ENCODE data around the gene TNXB. TPM values are rescaled to one million over a fixed set of nuclear protein-coding genes. Genes with fewer than 3 reads are reported as not detected.

The TNXB gene
- total RNA-seq, 1 experiment from 2014 or later: 3.3 TPM

DNA sequence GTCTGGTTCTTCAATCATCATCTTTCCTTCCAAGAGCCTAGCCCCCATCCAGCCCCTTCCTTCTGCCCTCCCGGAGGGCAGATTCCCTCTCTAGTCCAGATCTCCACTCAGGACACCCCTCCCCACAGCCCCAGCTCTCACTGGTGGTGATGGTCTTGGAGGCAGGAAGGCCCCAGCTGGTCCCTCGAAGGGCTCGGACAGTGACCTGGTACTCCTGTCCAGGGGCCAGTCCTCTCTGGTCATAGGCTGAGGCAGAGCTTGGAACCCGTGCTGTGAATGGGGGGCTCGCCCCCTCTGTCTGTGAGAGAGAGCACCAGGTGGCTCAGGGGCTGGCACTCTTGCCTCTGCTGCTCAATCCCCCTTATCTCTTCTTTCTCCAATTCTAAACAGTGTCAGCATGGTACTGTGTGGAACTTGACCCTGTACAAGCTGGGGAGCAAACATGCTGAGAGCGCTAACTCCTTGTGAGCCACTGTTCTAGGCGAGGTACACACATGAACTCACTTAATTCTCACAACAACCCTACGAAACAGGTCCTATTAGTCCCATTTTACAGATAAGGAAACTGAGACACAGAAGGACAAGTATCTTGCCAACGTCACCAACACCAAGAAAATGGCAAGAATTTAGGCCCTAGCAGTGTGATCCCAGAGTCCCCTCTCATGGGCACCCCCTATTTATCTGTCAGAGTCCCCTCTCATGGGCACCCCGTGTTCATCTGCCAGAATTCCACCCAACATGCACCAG is 19.9 kb downstream of the TNXB start:
- no peaks in the 10 kb centered on the region for H3K27me3 ChIP-seq
- DNase-seq: no peak
- no peaks in the 10 kb centered on the region for H3K36me3 ChIP-seq
- H3K27ac ChIP-seq: no peak overlapping the region
- no peaks in the 10 kb centered on the region for H3K4me1 ChIP-seq
- H3K9me3 ChIP-seq (replicated peaks): no peaks in the 10 kb centered on the region
- no peak overlapping the region for H3K4me3 ChIP-seq

DNA sequence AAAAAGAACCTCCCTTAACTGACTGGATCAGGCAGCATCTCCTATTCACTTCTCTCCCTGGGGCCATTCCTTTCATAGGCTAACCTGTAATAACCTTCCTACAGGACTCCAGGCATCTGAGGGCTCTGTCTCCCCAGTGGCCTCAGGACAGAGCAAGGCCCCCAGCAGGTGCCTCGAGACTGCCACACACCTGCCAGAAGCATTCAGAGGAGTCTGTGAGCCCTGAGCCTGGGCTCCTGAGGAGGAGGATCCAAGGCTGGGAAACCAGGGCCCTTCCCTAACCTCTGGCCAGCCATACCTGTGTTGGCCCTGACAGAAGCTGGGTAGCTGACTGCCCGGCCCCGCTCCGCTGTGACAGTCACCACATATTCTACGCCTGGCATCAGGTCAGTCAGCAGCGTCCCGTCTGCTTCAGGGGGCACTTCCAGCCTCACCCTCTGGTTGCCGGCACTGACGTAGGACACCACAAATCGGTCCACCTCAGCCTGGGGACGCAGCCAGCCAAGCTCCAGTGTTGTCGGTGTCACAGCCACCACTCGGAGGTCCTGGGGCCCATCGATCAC is 20.6 kb downstream of the TNXB start:
- H3K4me1 ChIP-seq: no peaks in the 10 kb centered on the region
- H3K4me3 ChIP-seq: no peak overlapping the region
- no peaks in the 10 kb centered on the region for H3K36me3 ChIP-seq
- H3K27ac ChIP-seq: no peak overlapping the region
- no peaks in the 10 kb centered on the region for H3K27me3 ChIP-seq
- no peaks in the 10 kb centered on the region for H3K9me3 ChIP-seq (replicated peaks)
- DNase-seq: no peak

DNA sequence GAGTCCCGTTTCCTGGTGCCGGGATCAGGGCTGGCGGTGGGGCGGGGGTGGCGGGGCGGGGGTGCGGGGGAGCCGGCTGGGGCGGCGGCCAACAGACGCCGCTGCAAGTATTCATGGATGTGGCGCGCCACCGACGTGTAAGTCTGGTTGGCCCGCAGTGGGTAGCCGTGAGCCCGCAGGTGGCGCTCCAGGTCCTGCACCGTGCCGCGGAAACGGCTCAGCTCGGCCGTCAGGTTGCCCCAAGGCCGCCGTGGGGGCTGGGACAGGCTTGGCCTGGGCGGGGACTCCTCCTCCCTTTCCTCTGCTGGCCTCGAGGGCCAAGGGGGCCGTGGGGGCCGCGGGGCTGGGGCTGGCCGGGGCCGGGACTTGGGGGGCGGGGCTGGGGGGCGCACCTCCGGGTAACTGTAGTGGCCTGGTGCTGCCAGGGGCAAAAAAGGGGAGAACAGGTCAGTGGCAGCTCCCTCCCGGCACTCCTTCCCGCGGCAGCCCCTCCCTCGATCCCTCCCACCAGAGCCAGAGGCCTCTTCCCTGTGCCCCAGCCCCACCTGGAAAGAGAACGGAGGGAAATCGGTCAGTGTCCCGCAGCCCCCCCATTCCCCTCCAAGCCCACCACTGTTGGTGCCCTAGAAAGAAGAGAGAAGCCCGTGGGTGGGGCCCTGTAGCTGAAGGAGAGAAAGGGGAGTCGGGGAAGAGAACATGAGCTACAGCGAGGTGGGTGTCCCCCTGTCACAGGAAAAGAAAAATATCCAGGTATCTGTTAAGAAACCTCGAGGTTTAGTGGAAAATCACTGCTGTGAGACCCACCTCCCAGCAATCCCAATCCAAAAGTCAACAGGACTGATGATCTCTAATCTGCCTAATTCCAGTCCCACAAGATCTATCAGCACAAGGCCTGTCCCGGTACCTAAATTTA is 21.3 kb downstream of the TNXB start:
- no peaks in the 10 kb centered on the region for H3K9me3 ChIP-seq (replicated peaks)
- H3K4me1 ChIP-seq: no peaks in the 10 kb centered on the region
- DNase-seq: no peak
- no peaks in the 10 kb centered on the region for H3K27me3 ChIP-seq
- no peak overlapping the region for H3K4me3 ChIP-seq
- H3K36me3 ChIP-seq: no peaks in the 10 kb centered on the region
- no peak overlapping the region for H3K27ac ChIP-seq

DNA sequence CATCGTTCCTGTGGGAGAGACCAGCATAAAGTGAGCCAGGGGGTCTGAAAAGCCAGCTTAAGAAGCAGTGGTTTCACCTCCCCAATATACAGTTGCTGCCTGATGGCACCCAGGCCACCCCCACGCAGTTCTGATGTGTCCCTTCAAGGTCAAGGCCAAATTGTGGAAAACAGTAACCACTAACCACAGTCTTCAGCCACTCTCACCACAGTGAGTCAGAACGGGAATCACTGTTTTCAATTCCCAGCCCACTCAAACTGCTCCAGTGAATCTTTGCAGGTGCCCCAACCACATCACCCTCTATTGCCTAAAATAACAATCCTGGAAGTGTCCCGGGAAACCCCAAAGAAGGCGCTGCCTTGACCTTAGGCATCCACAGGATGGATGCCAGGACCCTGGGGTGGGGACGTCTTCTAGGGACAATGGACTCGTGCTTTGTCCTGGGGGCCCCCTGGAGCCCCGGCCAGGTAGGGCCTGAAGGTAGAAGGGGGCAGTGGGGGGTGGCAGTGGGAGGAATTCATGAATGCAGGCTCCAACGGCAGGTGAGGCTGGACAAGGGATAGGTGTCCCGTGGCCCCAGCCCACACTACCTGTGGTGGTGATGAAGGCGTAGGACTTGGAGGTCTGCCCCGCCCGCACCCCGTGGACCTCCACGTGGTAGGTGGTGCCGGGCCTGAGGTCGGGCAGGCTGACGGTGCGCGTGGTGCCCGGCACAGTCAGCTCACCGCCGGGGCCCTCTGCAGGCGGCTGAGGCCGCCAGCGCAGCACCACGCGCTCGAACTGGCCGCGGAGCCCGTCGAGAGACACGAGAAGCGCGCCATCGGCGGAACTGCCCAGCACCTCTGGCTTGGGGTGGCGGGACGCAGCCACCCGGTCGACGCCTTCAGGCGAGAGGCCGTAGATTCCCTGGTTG is 22.2 kb downstream of the TNXB start:
- H3K9me3 ChIP-seq (replicated peaks): no peaks in the 10 kb centered on the region
- H3K4me3 ChIP-seq: no peak overlapping the region
- no peak for DNase-seq
- no peaks in the 10 kb centered on the region for H3K27me3 ChIP-seq
- no peaks in the 10 kb centered on the region for H3K4me1 ChIP-seq
- no peak overlapping the region for H3K27ac ChIP-seq
- no peaks in the 10 kb centered on the region for H3K36me3 ChIP-seq

DNA sequence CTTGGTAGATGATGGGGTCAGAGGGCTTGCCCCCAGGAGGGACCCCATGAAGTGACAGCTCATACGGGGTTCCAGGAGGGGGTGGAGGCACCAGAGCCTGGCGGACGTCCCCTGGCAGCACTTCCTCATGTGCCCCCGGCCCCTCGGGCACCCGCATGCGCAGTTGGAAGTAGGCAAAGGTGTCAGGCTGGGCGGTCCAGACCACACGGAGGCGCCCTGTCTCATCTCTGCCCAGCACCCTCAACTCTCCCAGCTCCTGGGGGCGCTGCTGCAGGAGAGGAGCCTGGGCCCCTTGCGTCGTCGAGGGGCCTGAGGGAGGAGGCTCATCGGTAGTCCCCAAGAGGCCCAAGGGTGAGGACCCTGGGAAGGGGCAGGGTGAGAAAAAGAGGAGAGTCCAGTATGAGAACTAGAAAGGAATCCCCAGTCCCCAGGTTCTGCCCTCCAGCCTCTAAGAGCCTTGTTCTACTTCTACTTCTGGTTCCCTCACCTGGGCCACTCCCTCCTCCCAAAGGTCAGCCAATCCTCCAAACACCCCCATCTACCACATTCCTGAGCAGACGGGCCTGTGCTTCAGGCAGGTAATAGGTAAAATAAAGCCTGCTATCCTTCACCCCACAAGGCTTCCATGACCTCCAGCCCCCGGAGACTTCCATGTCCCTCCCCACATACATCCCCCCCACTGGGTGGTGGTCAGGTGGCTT is 23.2 kb downstream of the TNXB start:
- Histone ChIP-seq H3K36me3 (no peaks in the 10 kb centered on the region), H3K4me3 (no peak overlapping the region), H3K27ac (no peak overlapping the region), H3K4me1 (peaks cover 8% of the 10 kb centered on the region), H3K27me3 (no peaks in the 10 kb centered on the region), H3K9me3 (replicated peaks) (no peaks in the 10 kb centered on the region)
- DNase-seq: no peak

DNA sequence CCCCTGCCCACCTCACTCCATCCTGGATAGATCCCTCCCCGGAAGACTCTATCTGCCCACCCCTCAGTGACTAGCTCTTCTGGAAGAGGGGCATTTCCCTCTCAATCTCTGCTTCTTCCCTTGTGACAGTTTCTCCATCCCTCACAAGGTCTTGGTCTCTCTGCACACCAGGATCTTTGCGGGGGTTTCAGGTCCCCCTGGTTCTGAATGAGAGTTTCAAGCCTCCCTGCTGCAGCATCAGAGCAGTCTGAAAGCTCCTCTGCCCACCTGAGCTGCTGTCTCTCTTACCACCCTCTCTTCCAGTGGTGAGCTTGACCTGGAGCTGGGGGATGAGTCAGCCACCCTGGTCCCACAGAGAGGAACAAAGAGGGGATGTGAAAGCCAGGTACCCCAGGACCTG is 24.4 kb downstream of the TNXB start:
- no peaks in the 10 kb centered on the region for H3K9me3 ChIP-seq (replicated peaks)
- DNase-seq: no peak
- H3K36me3 ChIP-seq: no peaks in the 10 kb centered on the region
- no peaks in the 10 kb centered on the region for H3K27me3 ChIP-seq
- H3K4me3 ChIP-seq: no peak overlapping the region
- H3K4me1 ChIP-seq: peaks cover 9% of the 10 kb centered on the region
- H3K27ac ChIP-seq: no peak overlapping the region

DNA sequence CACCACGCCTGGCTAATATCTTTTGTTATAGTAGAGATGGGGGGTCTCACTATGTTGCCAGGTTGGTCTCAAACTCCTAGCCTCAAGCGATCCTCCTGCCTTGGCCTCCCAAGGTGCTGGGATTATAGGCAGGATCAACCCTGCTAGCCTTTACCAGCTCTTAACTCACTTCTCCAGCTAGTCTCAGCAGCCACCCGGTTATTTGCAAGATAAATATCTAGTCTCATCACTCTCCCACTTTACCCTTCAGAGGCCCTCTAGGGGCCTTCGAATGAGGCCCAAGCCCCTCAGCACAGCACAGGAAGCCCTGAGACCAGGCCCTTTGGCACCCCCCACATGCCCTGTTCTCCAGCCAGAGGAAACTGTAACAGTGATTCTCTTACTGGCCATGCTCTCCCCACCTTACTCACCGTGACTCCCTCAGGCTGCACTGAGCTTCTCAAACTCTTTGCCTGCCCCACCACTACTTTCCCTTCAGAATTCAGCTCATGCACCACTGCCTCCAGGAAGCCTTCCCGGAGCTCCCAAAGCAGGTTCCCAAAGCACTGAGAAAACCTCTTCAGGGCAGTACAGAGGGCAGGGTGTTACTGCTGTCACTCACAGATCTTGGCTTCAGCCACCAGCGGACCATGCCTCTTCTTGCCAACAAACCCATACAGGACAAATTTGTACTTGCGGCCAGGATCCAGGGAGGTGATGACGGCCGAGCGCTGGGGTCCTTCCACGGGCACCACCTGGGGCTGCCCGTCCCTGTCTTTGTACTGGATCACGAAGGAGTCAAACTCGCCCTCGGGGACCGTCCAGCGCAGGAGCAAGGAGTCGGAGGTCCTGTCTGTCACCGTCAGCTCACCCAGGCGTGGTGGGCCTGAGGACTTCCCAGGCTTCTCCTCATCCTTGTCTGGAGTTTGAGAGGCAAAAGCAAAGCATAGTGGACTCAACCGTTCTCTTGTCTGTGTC is 25.0 kb downstream of the TNXB start:
- no peak overlapping the region for H3K4me3 ChIP-seq
- no peaks in the 10 kb centered on the region for H3K36me3 ChIP-seq
- H3K9me3 ChIP-seq (replicated peaks): no peaks in the 10 kb centered on the region
- no peak for DNase-seq
- no peak overlapping the region for H3K27ac ChIP-seq
- H3K4me1 ChIP-seq: peaks cover 9% of the 10 kb centered on the region
- no peaks in the 10 kb centered on the region for H3K27me3 ChIP-seq

DNA sequence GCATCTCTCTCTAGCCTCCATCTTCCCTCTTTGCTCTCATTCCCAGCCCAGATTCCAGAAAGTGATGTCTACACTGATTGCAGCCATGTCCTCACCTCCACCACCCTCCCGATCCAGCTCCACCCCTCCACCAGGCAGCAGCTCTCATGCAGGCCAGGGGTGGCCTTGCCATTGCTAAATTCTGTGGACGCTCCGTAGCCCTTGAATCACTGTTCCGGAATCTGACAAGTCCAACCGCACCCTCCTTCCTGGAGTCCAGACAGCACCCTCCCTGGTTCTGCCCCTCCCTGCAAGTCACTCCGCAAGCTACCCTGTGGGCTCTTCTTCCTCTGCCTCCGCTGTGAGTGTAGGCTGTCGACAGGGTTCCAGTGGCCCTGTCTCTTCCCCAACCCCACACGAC is 26.2 kb downstream of the TNXB start:
- Histone ChIP-seq H3K27ac (no peak overlapping the region), H3K36me3 (no peaks in the 10 kb centered on the region), H3K4me1 (peaks cover 9% of the 10 kb centered on the region), H3K9me3 (replicated peaks) (no peaks in the 10 kb centered on the region), H3K4me3 (no peak overlapping the region), H3K27me3 (no peaks in the 10 kb centered on the region)
- no peak for DNase-seq

DNA sequence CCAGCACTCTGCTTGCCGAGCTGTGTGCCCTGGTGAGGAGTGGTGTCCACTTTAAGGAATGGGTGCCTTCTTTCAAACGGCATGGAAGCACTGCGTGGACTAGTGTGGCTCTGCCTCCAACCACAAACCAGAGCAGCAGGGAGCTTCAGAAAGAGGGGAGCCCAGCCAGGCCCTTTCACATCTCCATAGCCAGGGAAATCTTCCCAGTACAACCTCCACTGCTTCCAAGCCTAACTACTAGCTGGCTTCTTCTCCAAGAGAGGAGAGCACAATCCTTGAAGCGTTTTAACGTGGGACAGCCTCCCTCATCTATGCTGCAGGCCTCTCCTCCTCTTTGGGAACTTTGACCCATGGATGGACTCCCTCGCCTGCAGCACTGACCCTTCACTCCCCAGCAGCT is 26.7 kb downstream of the TNXB start:
- H3K4me3 ChIP-seq: no peak overlapping the region

DNA sequence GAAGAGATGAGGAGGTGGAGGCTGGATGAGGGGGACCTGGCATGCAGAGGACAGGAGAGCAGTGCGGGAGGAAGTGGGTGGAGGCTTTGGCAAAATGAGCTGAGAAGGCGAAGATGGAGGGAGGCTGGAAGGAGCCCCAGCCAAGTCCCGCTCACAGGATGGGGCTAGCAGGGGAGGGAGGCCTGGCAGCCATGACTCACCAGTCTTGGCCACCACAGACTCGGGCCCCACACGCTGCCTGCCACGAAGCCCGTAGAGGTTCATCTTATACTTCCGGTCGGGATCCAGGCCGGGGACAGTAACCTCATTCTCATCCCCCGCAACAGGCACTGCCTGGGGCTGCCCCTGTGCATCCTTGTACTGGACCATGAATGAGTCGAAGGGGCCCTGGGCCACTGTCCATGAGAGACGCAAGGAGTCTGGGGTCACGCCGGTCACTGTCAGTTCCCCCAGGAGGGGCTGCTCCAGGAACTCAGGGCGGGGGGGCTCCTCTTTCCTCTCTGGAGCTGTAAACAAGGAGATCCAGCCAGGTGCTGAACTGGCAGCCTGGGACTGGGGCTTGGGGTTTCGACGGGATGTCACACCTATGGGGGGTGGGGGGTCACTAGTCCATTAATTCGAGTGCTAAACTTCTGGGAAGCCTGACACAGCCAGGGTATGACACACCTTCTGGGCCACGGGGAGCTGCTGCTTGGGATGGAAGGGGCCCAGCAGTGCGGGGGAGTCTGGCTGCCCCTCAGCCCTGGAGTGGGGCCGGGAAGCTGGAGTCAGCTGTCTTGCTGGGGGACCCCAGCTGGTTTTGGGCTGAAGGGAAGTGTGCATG is 27.8 kb downstream of the TNXB start:
- peak; percentile 75 to 76 for DNase-seq
- Histone ChIP-seq H3K27me3 (no peaks in the 10 kb centered on the region), H3K4me3 (no peak overlapping the region), H3K36me3 (no peaks in the 10 kb centered on the region), H3K9me3 (replicated peaks) (no peaks in the 10 kb centered on the region), H3K4me1 (peaks cover 16% of the 10 kb centered on the region), H3K27ac (no peak overlapping the region)

More for the DNA sequence above, 26.7 kb downstream of the TNXB start:
- Histone ChIP-seq H3K9me3 (replicated peaks) (no peaks in the 10 kb centered on the region), H3K4me1 (peaks cover 9% of the 10 kb centered on the region), H3K36me3 (no peaks in the 10 kb centered on the region), H3K27ac (no peak overlapping the region), H3K27me3 (no peaks in the 10 kb centered on the region)
- DNase-seq: no peak

DNA sequence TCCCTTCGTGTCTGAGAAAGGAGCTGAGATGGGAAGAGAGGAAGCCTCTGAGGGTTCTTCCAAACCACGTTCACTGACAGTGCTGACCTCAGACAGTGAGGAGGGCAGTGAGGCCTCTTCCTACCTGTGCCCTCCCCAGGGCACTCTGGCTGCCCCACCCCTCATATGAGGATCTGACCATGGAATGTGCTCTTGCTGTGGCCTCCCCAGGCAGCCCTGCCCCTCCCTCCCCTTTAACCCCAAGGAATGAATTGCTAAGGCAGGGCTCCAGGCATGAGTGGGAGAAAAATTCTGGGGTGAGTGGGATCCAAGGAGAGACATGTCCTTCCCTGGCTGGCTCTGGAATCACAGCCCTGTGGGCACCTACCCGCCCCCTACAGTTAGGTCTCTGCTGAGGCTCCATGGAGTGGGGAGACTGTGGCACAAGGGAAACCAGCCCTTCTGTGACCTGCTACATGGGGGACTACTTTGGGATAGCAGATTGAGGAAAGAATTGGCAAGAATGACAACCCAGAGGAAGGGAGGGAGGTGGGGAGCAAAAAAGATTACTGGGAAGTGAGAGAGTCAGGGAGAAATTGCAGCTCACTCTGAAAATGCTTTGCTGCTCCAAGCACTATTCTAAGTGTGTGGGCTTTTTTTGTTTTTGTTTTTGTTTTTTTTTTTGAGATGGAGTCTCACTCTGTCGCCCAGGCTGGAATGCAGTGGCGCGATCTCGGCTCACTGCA is 29.4 kb downstream of the TNXB start:
- H3K27ac ChIP-seq: no peak overlapping the region

DNA sequence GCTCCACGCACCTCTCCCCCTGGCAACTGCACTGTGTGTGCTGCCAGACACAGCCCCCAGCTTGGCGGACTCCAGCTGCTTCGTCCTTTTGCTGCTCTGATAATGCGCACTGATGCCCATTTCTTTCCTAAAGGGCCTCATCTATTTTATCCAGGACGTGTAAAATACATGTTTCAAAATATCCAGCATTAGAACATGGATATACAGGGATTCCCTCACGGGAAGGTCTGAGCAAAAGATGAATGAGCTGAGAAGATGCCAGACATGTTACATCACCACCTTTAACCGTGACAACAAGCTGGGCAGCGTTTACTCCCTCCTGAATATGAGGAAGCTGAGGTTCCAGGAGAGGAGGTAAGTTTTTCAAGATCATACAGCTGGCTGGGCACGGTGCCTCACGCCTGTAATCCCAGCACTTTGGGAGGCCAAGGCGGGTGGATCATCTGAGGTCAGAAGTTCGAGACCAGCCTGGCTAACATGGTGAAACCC is 32.8 kb downstream of the TNXB start:
- DNase-seq: peak; percentile 52 to 62
- Histone ChIP-seq H3K4me3 (no peak overlapping the region), H3K9me3 (replicated peaks) (no peaks in the 10 kb centered on the region), H3K27ac (peak overlapping the region; percentile 70), H3K36me3 (no peaks in the 10 kb centered on the region), H3K4me1 (peaks cover 53% of the 10 kb centered on the region), H3K27me3 (no peaks in the 10 kb centered on the region)

More for the DNA sequence above, 29.4 kb downstream of the TNXB start:
- H3K27me3 ChIP-seq: no peaks in the 10 kb centered on the region
- no peaks in the 10 kb centered on the region for H3K9me3 ChIP-seq (replicated peaks)
- no peak for DNase-seq
- H3K36me3 ChIP-seq: no peaks in the 10 kb centered on the region
- no peak overlapping the region for H3K4me3 ChIP-seq
- H3K4me1 ChIP-seq: peaks cover 31% of the 10 kb centered on the region
